H1 (cell line): ENCODE data around the gene FHIT. TPM values are rescaled to one million over a fixed set of nuclear protein-coding genes. Genes with fewer than 3 reads are reported as not detected.

Experiments
- CTCF ChIA-PET: fragments of 300-600 bp; sonication (Branson Sonifier 250); formaldehyde crosslinking; loops from one replicate; lab custom pipeline; 2021; ENCODE audit not compliant: partially characterized antibody; lab: Charles Lee
- POLR2A ChIA-PET: fragments of 300-600 bp; sonication (Branson Sonifier 250); formaldehyde crosslinking; loops from one replicate; lab custom pipeline; 2021; ENCODE audit warnings: inconsistent platforms; ENCODE audit not compliant: partially characterized antibody; lab: Charles Lee
- DNase-seq, 2 experiments: peaks; one replicate each; pipeline versions ENCODE4 v3.0.0 to v3.0.0-alpha.2; 2010 to 2022; ENCODE audit warnings: low spot score in 2 of 2, low read depth in 1 of 2, mixed read lengths in 1 of 2
- FAIRE-seq: peaks from 2 replicates; lab custom pipeline; 2011; peaks lifted over from hg19 to GRCh38; lab: Jason Lieb, UNC
- H2AFZ ChIP-seq: 2 replicates; pipeline ENCODE4 v1.8.1; 2012; ENCODE audit warnings: low read length, inconsistent platforms
- H2AK5ac ChIP-seq: 2 replicates; pipeline ENCODE4 v1.6.1; 2013; ENCODE audit warnings: low read depth, low read length
- H2BK120ac ChIP-seq: replicated peaks from 2 replicates; pipeline ENCODE3; 2013; ENCODE audit warnings: low read depth, low read length, inconsistent platforms
- H2BK12ac ChIP-seq: 2 replicates; pipeline ENCODE4 v1.6.1; 2013; ENCODE audit warnings: low read depth, low read length
- H2BK15ac ChIP-seq: 2 replicates; pipeline ENCODE4 v1.6.1; 2013; ENCODE audit warnings: low read length
- H2BK20ac ChIP-seq: 2 replicates; pipeline ENCODE4 v1.6.1; 2013; ENCODE audit warnings: low read length
- H2BK5ac ChIP-seq: 2 replicates; pipeline ENCODE4 v1.6.1; 2013; ENCODE audit warnings: low read depth, low read length
- H3K14ac ChIP-seq: 2 replicates; pipeline ENCODE4 v1.6.1; 2013; ENCODE audit warnings: inconsistent platforms; ENCODE audit not compliant: insufficient read length
- H3K18ac ChIP-seq: 2 replicates; pipeline ENCODE4 v1.6.1; 2013; ENCODE audit warnings: low read length; ENCODE audit errors: extremely low read depth
- H3K23ac ChIP-seq: 2 replicates; pipeline ENCODE4 v1.6.1; 2013; ENCODE audit warnings: inconsistent platforms; ENCODE audit not compliant: insufficient read length
- H3K23me2 ChIP-seq: 2 replicates; pipeline ENCODE4 v1.6.1; 2013; ENCODE audit warnings: low read depth, low read length
- H3K27ac ChIP-seq: 2 replicates; pipeline ENCODE4 v1.6.1; 2011; ENCODE audit warnings: low read depth, low read length, inconsistent platforms
- H3K27me3 ChIP-seq, 4 experiments: replicated peaks in 1 of 4; 1 replicate in 1 of 4; 2 replicates in 3 of 4; pipeline versions ENCODE4 v1.6.1 to v1.8.1; 2011 to 2013; ENCODE audit warnings: low read length in 3 of 4, mild to moderate bottlenecking in 3 of 4, inconsistent platforms in 2 of 4, mixed read lengths in 2 of 4, moderate library complexity in 1 of 4; ENCODE audit not compliant: control insufficient read depth in 3 of 4, insufficient read depth in 3 of 4; ENCODE audit errors: extremely low read depth in 1 of 4
- H3K36me3 ChIP-seq, 4 experiments: 2 replicates each; pipeline versions ENCODE4 v1.6.1 to v1.8.1; 2011 to 2013; ENCODE audit warnings: mild to moderate bottlenecking in 4 of 4, low read length in 3 of 4, moderate library complexity in 2 of 4, control low read depth in 1 of 4, inconsistent platforms in 1 of 4; ENCODE audit not compliant: insufficient read depth in 4 of 4, control insufficient read depth in 2 of 4
- H3K4ac ChIP-seq: replicated peaks from 2 replicates; pipeline ENCODE3; 2013; ENCODE audit warnings: low read length, low read depth, mixed read lengths, inconsistent platforms; ENCODE audit not compliant: insufficient read length
- H3K4me1 ChIP-seq, 4 experiments: replicated peaks in 1 of 4; 1 replicate in 1 of 4; 2 replicates in 3 of 4; pipeline versions ENCODE4 v1.6.1 to v1.8.1; 2011 to 2013; ENCODE audit warnings: low read length in 3 of 4, inconsistent platforms in 2 of 4, mixed read lengths in 1 of 4; ENCODE audit not compliant: insufficient read depth in 4 of 4, control insufficient read depth in 3 of 4
- H3K4me2 ChIP-seq, 2 experiments: 2 replicates each; pipeline versions ENCODE4 v1.6.1 to v1.8.1; 2011 to 2013; ENCODE audit warnings: low read depth in 2 of 2, low read length in 2 of 2, control low read depth in 1 of 2, inconsistent platforms in 1 of 2, mild to moderate bottlenecking in 1 of 2; ENCODE audit not compliant: insufficient read depth in 1 of 2
- H3K4me3 ChIP-seq, 4 experiments: fragments of 200-600, 300-600 bp in 1 of 4; sonication (generic), shearing (Covaris generic), sonication (Bioruptor Twin) in 1 of 4; 2 replicates each; pipeline versions ENCODE4 v1.5.1 to v1.8.1; 2011 to 2016; ENCODE audit warnings: low read length in 4 of 4, low read depth in 3 of 4, control low read depth in 2 of 4, inconsistent platforms in 2 of 4, mild to moderate bottlenecking in 2 of 4, mixed read lengths in 1 of 4, moderate library complexity in 1 of 4; ENCODE audit not compliant: insufficient read depth in 2 of 4; ENCODE audit errors: extremely low read depth in 1 of 4
- H3K56ac ChIP-seq: replicated peaks from 2 replicates; pipeline ENCODE3; 2013; ENCODE audit warnings: low read depth, mild to moderate bottlenecking, mixed read lengths, low read length, inconsistent platforms; ENCODE audit not compliant: insufficient read length
- H3K79me1 ChIP-seq: 2 replicates; pipeline ENCODE4 v1.6.1; 2013; ENCODE audit warnings: low read depth, low read length, control low read depth
- H3K79me2 ChIP-seq, 2 experiments: 2 replicates each; pipeline versions ENCODE4 v1.6.1 to v1.8.1; 2012 to 2013; ENCODE audit warnings: low read length in 2 of 2, mild to moderate bottlenecking in 2 of 2, inconsistent platforms in 1 of 2; ENCODE audit not compliant: insufficient read depth in 2 of 2, control insufficient read depth in 1 of 2
- H3K9ac ChIP-seq, 4 experiments: replicated peaks in 1 of 4; 1 replicate in 1 of 4; 2 replicates in 3 of 4; pipeline versions ENCODE4 v1.6.1 to v1.8.1; 2011 to 2013; ENCODE audit warnings: low read depth in 3 of 4, low read length in 3 of 4, control low read depth in 2 of 4, mild to moderate bottlenecking in 2 of 4, moderate library complexity in 2 of 4, inconsistent platforms in 1 of 4; ENCODE audit errors: extremely low read depth in 1 of 4
- H3K9me3 ChIP-seq, 2 experiments: 2 replicates each; pipeline versions ENCODE4 v1.6.1 to v1.8.1; 2012 to 2013; ENCODE audit warnings: mild to moderate bottlenecking in 2 of 2, moderate library complexity in 2 of 2, control low read depth in 1 of 2, inconsistent platforms in 1 of 2, low read depth in 1 of 2, low read length in 1 of 2, mixed read lengths in 1 of 2; ENCODE audit not compliant: insufficient read depth in 2 of 2
- H4K20me1 ChIP-seq, 2 experiments: replicated peaks in 1 of 2; 2 replicates each; pipeline versions ENCODE3 to v1.8.1; 2011 to 2013; ENCODE audit warnings: inconsistent platforms in 2 of 2, low read length in 2 of 2, mild to moderate bottlenecking in 1 of 2; ENCODE audit not compliant: insufficient read depth in 2 of 2, control insufficient read depth in 1 of 2
- H4K5ac ChIP-seq: 2 replicates; pipeline ENCODE4 v1.6.1; 2013; ENCODE audit warnings: low read length, low read depth, mixed read lengths, inconsistent platforms; ENCODE audit not compliant: insufficient read length
- H4K8ac ChIP-seq: 2 replicates; pipeline ENCODE4 v1.8.0; 2013; ENCODE audit warnings: mild to moderate bottlenecking, moderate library complexity, low read length, inconsistent platforms; ENCODE audit not compliant: insufficient read depth; ENCODE audit errors: extremely low read depth
- H4K91ac ChIP-seq: replicated peaks from 2 replicates; pipeline ENCODE3; 2013; ENCODE audit warnings: low read length, mixed read lengths, inconsistent platforms; ENCODE audit not compliant: insufficient read length
- CBX5 ChIP-seq: fragments of 300-800, 300-1000 bp; sonication (generic); IDR thresholded peaks from 2 replicates; pipeline ENCODE4 v1.7.1; 2016; ENCODE audit warnings: antibody characterized with exemption, low read length, low read depth
- EP300 ChIP-seq, 2 experiments: IDR thresholded peaks; 1 replicate in 1 of 2; 2 replicates in 1 of 2; pipeline ENCODE4 v1.6.1; 2011 to 2012; ENCODE audit warnings: low read depth in 2 of 2, low read length in 2 of 2, mild to moderate bottlenecking in 2 of 2, borderline replicate concordance in 1 of 2, inconsistent platforms in 1 of 2, moderate library complexity in 1 of 2
- HDAC6 ChIP-seq: IDR thresholded peaks from one replicate; pipeline ENCODE4 v1.7.1; 2012; ENCODE audit warnings: low read depth, mild to moderate bottlenecking, inconsistent platforms, low read length, moderate library complexity
- NRF1 ChIP-seq: IDR thresholded peaks from 2 replicates; pipeline ENCODE4 v1.6.1; 2011; ENCODE audit warnings: mild to moderate bottlenecking, low read depth, low read length, improper control_type of control experiment
- RBBP5 ChIP-seq: IDR thresholded peaks from 2 replicates; pipeline ENCODE4 v1.7.1; 2012; ENCODE audit warnings: low read depth, mild to moderate bottlenecking, inconsistent platforms, low read length, moderate library complexity, borderline replicate concordance
- SRF ChIP-seq: IDR thresholded peaks from 2 replicates; pipeline ENCODE4 v1.6.1; 2011; ENCODE audit warnings: mild to moderate bottlenecking, low read depth, low read length, moderate library complexity
- ZNF274 ChIP-seq: IDR thresholded peaks from 2 replicates; pipeline ENCODE4 v1.7.0; 2012; ENCODE audit warnings: low read length, borderline replicate concordance; ENCODE audit errors: extremely low read depth
- WGBS, 2 experiments: shearing (Covaris generic) in 1 of 2; methylation state at CpG; one replicate each; pipeline versions ENCODE4 v1.1.6 to v1.1.7; 2013 to 2015; ENCODE audit warnings: low lambda C conversion rate in 2 of 2, mixed read lengths in 2 of 2, inconsistent platforms in 1 of 2, low coverage in 1 of 2, missing lambda C conversion rate in 1 of 2; ENCODE audit not compliant: insufficient replicate concordance in 2 of 2, insufficient coverage in 1 of 2, insufficient read length in 1 of 2; ENCODE audit errors: extremely low coverage in 1 of 2, missing lambda C conversion rate in 1 of 2; 5-methylcytosine and 5-hydroxymethylcytosine counted together
- polyA plus RNA-seq, 7 experiments: library from polyadenylated mRNA; depleted of rRNA in 3 of 7; stranded (reverse) in 5 of 7; unstranded in 2 of 7; fragments of >200 nt in 5 of 7; fragments of 200-250 nt in 2 of 7; gene quantifications; 1 replicate in 5 of 7; 2 replicates in 1 of 7; 4 replicates in 1 of 7; pipeline versions ENCODE4 v1.2.1 to v1.2.3, GENCODE V29; 2011 to 2013; ENCODE audit warnings: missing spikeins in 2 of 7, mixed read lengths in 2 of 7
- total RNA-seq: library from RNA; stranded (reverse); fragmentation: NEBNext Ultra II Directional; extraction: Animal tissue kit (Norgen Biotek cat#: 25700); gene quantifications from 2 replicates; pipeline ENCODE4 v1.2.1, GENCODE V29; 2021
- TF ChIP-seq, protein P1 (sequence below), 3 experiments: IDR thresholded peaks; 1 replicate in 2 of 3; 2 replicates in 1 of 3; pipeline versions ENCODE4 v1.5.1 to v1.6.1; 2011; ENCODE audit warnings: low read length in 3 of 3, mild to moderate bottlenecking in 3 of 3, inconsistent platforms in 2 of 3, low read depth in 1 of 3, moderate library complexity in 1 of 3; ENCODE audit not compliant: insufficient read depth in 1 of 3; ENCODE audit errors: control extremely low read depth in 1 of 3
- TF ChIP-seq, protein P2 (sequence below): IDR thresholded peaks from 2 replicates; pipeline ENCODE4 v1.6.1; 2011; ENCODE audit warnings: low read length, improper control_type of control experiment

Gene FHIT
- total and polyA plus RNA-seq, 2 of the 8 experiments (the other 6 are each of a cell fraction or from before 2014, with no cell fraction given), result 1.2 to 3.2 TPM

DNA sequence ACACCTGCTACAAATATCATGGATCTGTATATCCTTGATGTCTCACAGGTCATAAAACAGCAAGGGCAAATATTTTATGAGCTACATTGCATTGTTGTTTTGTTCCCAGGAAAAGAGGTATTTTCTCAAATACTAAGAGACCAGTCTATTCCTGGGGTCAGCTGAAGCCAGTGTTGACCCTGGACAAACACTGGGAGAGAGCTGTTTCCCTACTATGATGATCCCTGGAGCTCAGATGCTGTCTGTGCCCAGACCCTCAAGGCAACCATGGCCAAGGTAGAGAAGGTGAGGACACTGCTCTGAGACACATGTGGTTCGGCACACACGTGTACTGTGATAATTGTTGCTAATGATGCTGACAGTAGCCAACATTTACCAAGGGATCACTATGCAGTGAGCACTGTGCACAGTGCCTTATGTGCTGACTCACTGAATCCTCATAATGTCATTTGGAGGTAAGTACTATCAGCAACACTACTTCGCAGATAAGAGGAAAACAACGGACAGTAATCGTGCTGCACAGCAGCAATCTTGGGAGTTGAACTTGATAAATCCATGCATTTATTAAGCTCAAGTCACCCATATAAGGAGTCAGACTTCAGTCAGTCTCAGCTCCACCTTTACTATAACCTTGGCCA, 943.6 kb downstream of the FHIT start:
- Histone ChIP-seq H4K91ac (no peak overlapping the region), H3K79me2 (no peaks in the 10 kb centered on the region), H3K56ac (no peak overlapping the region), H2BK12ac (no peak overlapping the region), H3K4me2 (no peak overlapping the region), H3K23ac (no peak overlapping the region), H3K23me2 (no peaks in the 10 kb centered on the region), H4K8ac (no peak overlapping the region), H3K9me3 (no peaks in the 10 kb centered on the region), H3K36me3 (no peaks in the 10 kb centered on the region), H2BK15ac (no peak overlapping the region), H3K18ac (no peak overlapping the region), H4K5ac (no peak overlapping the region), H3K9ac (no peak overlapping the region), H3K27ac (no peak overlapping the region), H2BK20ac (no peak overlapping the region), H3K4ac (no peak overlapping the region), H4K20me1 (no peaks in the 10 kb centered on the region), H2AFZ (no peak overlapping the region), H3K4me1 (peaks cover 0 to 2% (median 0%) of the 10 kb centered on the region in 4 experiments; a peak in 1 of 7 replicates), H2BK5ac (no peak overlapping the region), H3K79me1 (no peaks in the 10 kb centered on the region), H2AK5ac (no peak overlapping the region), H3K14ac (no peak overlapping the region), H3K27me3 (no peaks in the 10 kb centered on the region), H2BK120ac (no peak overlapping the region), H3K4me3 (no peak overlapping the region)
- CTCF ChIA-PET, result interaction anchor here (0.6 to 0.8 kb wide), 3 partner anchors 18 to 448 kb away, joined by 3 read pairs; no protein-coding TSS in a partner anchor
- DNase-seq (no peak), FAIRE-seq (no peak)
- WGBS, 2 experiments, result 90% methylated on average over 5 of the region's 5 CpGs; no CpG with 5 or more reads in 1 of the 2 experiments
- POLR2A ChIA-PET, result no interaction called here
- no peak for TF ChIP-seq ZNF274
- TF ChIP-seq NRF1, result no peak
- no peak for TF ChIP-seq HDAC6
- no peak for TF ChIP-seq EP300 (IDR thresholded peaks at IDR 0.05; ENCODE audit: borderline replicate concordance in 1 of 2, low read depth in 2 of 2, low read length in 2 of 2)
- TF ChIP-seq, protein P1, sequence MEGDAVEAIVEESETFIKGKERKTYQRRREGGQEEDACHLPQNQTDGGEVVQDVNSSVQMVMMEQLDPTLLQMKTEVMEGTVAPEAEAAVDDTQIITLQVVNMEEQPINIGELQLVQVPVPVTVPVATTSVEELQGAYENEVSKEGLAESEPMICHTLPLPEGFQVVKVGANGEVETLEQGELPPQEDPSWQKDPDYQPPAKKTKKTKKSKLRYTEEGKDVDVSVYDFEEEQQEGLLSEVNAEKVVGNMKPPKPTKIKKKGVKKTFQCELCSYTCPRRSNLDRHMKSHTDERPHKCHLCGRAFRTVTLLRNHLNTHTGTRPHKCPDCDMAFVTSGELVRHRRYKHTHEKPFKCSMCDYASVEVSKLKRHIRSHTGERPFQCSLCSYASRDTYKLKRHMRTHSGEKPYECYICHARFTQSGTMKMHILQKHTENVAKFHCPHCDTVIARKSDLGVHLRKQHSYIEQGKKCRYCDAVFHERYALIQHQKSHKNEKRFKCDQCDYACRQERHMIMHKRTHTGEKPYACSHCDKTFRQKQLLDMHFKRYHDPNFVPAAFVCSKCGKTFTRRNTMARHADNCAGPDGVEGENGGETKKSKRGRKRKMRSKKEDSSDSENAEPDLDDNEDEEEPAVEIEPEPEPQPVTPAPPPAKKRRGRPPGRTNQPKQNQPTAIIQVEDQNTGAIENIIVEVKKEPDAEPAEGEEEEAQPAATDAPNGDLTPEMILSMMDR (IDR thresholded peaks at IDR 0.05; ENCODE audit: control extremely low read depth in 1 of 3, insufficient read depth in 1 of 3, low read depth in 1 of 3, low read length in 3 of 3), result no peak
- no peak for TF ChIP-seq CBX5
- TF ChIP-seq SRF, result no peak
- TF ChIP-seq, protein P2, sequence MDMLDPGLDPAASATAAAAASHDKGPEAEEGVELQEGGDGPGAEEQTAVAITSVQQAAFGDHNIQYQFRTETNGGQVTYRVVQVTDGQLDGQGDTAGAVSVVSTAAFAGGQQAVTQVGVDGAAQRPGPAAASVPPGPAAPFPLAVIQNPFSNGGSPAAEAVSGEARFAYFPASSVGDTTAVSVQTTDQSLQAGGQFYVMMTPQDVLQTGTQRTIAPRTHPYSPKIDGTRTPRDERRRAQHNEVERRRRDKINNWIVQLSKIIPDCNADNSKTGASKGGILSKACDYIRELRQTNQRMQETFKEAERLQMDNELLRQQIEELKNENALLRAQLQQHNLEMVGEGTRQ, result no peak
- TF ChIP-seq RBBP5, result no peak
